Activated CD4-positive, alpha-beta memory T cell treated with anti-CD3 and anti-CD28 coated beads for 36 hours (primary cell): ENCODE results near the gene CAMP. TPM values are rescaled to one million over a fixed set of nuclear protein-coding genes. Genes with fewer than 3 reads are reported as not detected.
A peak's percentile ranks its signal among the peaks of the same experiment; 100 is the strongest.
"Not testable (repeated sequence)": the region's sequence is repeated elsewhere in the genome, so short reads cannot be mapped to it uniquely, and the experiment has no call there.

Experiments used
- CTCF ChIA-PET: fragments of 350-600 bp; sonication (Branson Sonifier 250); formaldehyde crosslinking; loops from one replicate; lab custom pipeline; 2021; ENCODE audit warnings: antibody characterized with exemption, inconsistent platforms; lab: Charles Lee
- POLR2A ChIA-PET: fragments of 350-600 bp; sonication (Branson Sonifier 250); formaldehyde crosslinking; loops from one replicate; lab custom pipeline; 2021; ENCODE audit warnings: antibody characterized with exemption; lab: Charles Lee
- DNase-seq: peaks from one replicate; pipeline ENCODE4 v3.0.0-alpha.2; 2020
- H3K27ac Mint-ChIP-seq: one replicate; pipeline ENCODE4 v1.8.0; 2021; ENCODE audit warnings: mixed read lengths
- H3K27me3 Mint-ChIP-seq: one replicate; pipeline ENCODE4 v1.8.0; 2021; ENCODE audit warnings: mixed read lengths
- H3K36me3 Mint-ChIP-seq: one replicate; pipeline ENCODE4 v1.8.0; 2021; ENCODE audit warnings: mixed read lengths
- H3K4me1 Mint-ChIP-seq: one replicate; pipeline ENCODE4 v1.8.0; 2021; ENCODE audit warnings: low read depth, mixed read lengths
- H3K4me3 Mint-ChIP-seq: one replicate; pipeline ENCODE4 v1.8.0; 2021; ENCODE audit warnings: mild to moderate bottlenecking, mixed read lengths
- H3K9me3 Mint-ChIP-seq: one replicate; pipeline ENCODE4 v1.8.0; 2021; ENCODE audit warnings: mixed read lengths
- intact Hi-C: fragments of 100-400 bp; cut with micrococcal nuclease; formaldehyde crosslinking; loops from one replicate; pipeline ENCODE4 v1.15.1; 2023
- total RNA-seq, 2 experiments: library from RNA; stranded (reverse); gene quantifications; one replicate each; pipeline ENCODE4 v1.2.3, GENCODE V29; 2021

The CAMP gene
- total RNA-seq, 2 experiments from 2014 or later, result not detected

GRCh38 chr3:48268381-48268935, 45.2 kb downstream of the CAMP start:
- Mint-ChIP-seq H3K9me3 (no peaks in the 10 kb centered on the region), H3K27me3 (no peaks in the 10 kb centered on the region), H3K4me1 (peaks cover 37% of the 10 kb centered on the region), H3K4me3 (peak overlapping the region; percentile 33), H3K36me3 (peaks cover 36% of the 10 kb centered on the region), H3K27ac (peak overlapping the region; percentile 89)
- intact Hi-C loops, result loop anchor here (1.0 to 10.0 kb wide), 8 partner anchors 27 to 650 kb away; partner anchors contain the start of genes ARIH2, CCDC51, CDC25A and NME6
- DNase-seq, result peak; percentile 95
- ChIA-PET CTCF (interaction anchor here (0.8 to 10.5 kb wide), 11 partner anchors 13 to 289 kb away, joined by 3 to 156 read pairs (median 3); partner anchors contain the start of genes CCDC51, TMA7 and ZNF589), POLR2A (interaction anchor here (0.9 to 5.1 kb wide), 8 partner anchors 21 to 204 kb away, joined by 3 to 34 read pairs (median 6); partner anchors contain the start of genes CCDC51, CDC25A, NME6 and TMA7)

DNA sequence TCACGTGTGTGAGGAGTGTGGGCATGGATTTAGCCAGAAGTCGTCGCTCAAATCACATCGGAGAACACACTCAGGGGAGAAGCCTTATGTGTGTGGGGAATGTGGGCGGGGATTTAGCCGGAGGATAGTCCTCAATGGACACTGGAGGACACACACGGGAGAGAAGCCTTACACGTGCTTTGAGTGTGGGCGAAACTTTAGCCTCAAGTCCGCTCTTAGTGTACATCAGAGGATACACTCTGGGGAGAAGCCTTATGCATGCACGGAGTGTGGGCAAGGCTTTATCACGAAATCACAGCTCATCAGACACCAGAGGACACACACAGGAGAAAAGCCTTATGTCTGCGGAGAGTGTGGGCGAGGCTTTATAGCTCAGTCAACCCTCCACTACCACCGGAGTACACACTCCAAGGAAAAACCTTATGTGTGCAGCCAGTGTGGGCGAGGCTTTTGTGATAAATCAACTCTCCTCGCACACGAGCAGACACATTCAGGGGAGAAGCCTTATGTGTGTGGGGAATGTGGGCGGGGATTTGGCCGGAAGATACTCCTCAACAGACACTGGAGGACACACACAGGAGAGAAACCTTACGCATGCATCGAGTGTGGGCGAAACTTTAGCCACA, 45.8 kb downstream of the CAMP start:
- H3K27ac Mint-ChIP-seq, result peak overlapping the region; percentile 89
- peak; percentile 81 for DNase-seq

DNA sequence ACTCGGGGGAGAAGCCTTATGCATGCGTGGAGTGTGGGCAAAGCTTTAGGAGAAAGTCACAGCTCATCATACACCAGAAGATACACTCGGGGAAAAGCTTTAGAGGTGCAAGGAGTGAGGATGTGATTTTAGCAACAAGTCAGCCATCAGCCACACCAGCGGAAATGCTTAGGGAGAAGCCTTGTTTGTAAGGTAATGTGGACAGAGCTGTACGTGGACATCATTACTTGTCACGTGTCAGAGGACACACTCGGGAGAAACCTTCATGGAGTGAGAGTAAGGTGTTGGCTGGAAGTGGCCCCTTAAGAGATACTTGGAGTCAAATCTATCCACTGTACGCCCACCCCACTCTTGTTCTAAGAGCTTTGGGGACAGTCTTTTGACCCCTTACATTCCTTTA, 46.3 kb downstream of the CAMP start:
- CTCF ChIA-PET, result interaction anchor here (0.8 to 10.5 kb wide), 7 partner anchors 28 to 170 kb away, joined by 3 to 156 read pairs (median 6); partner anchors contain the start of genes CCDC51, CDC25A, TMA7 and ZNF589
- Mint-ChIP-seq H3K9me3 (no peaks in the 10 kb centered on the region), H3K4me1 (peaks cover 37% of the 10 kb centered on the region), H3K27me3 (no peaks in the 10 kb centered on the region), H3K36me3 (peaks cover 30% of the 10 kb centered on the region), H3K27ac (peak overlapping the region; percentile 89), H3K4me3 (peak overlapping the region; percentile 33)
- POLR2A ChIA-PET, result interaction anchor here (1.0 to 5.1 kb wide), 4 partner anchors 9 to 31 kb away, joined by 3 to 34 read pairs (median 12); partner anchors contain the start of genes NME6 and ZNF589
- DNase-seq, result no peak
- intact Hi-C loops, result loop anchor here (1.0 to 10.0 kb wide), 5 partner anchors 37 to 649 kb away; partner anchors contain the start of gene ARIH2

More for the DNA sequence above, 45.8 kb downstream of the CAMP start:
- Mint-ChIP-seq H3K27me3 (no peaks in the 10 kb centered on the region), H3K4me1 (peaks cover 37% of the 10 kb centered on the region), H3K4me3 (peak overlapping the region; percentile 33), H3K36me3 (peaks cover 33% of the 10 kb centered on the region), H3K9me3 (no peaks in the 10 kb centered on the region)
- intact Hi-C loops, result loop anchor here (1.0 to 10.0 kb wide), 9 partner anchors 28 to 650 kb away; partner anchors contain the start of genes ARIH2, CCDC51, CDC25A and NME6
- POLR2A ChIA-PET, result interaction anchor here (0.9 to 5.1 kb wide), 8 partner anchors 8 to 172 kb away, joined by 3 to 34 read pairs (median 6); partner anchors contain the start of genes CCDC51, CDC25A, NME6 and TMA7
- CTCF ChIA-PET, result interaction anchor here (0.8 to 10.5 kb wide), 14 partner anchors 12 to 289 kb away, joined by 3 to 156 read pairs (median 4); partner anchors contain the start of genes CCDC51, CDC25A, TMA7 and ZNF589

GRCh38 chr3:48270306-48270705, 47.0 kb downstream of the CAMP start:
- Mint-ChIP-seq H3K27ac (peak overlapping the region; percentile 63), H3K27me3 (no peaks in the 10 kb centered on the region), H3K36me3 (peaks cover 30% of the 10 kb centered on the region), H3K9me3 (no peaks in the 10 kb centered on the region), H3K4me1 (peaks cover 37% of the 10 kb centered on the region), H3K4me3 (no peak overlapping the region)
- ChIA-PET CTCF (interaction anchor here (0.8 to 10.5 kb wide), 4 partner anchors 75 to 170 kb away, joined by 3 to 156 read pairs (median 14); partner anchors contain the start of genes CCDC51 and TMA7), POLR2A (interaction anchor here (3.3 to 5.1 kb wide), 2 partner anchors 29 to 30 kb away, joined by 17 to 34 read pairs; partner anchors contain the start of genes NME6 and ZNF589)
- intact Hi-C loops, result no loop called here
- no peak for DNase-seq

- intact Hi-C loops, DNase-seq, H3K27ac Mint-ChIP-seq, H3K9me3 Mint-ChIP-seq, H3K27me3 Mint-ChIP-seq, H3K4me3 Mint-ChIP-seq: not testable (repeated sequence)
- ChIA-PET CTCF (interaction anchor here (1.0 to 10.5 kb wide), 4 partner anchors 12 to 168 kb away, joined by 4 to 156 read pairs (median 13); partner anchors contain the start of genes CCDC51 and TMA7), POLR2A (interaction anchor here (2.3 to 5.1 kb wide), 2 partner anchors 30 to 165 kb away, joined by 6 to 34 read pairs; partner anchors contain the start of gene ZNF589)
- Mint-ChIP-seq H3K36me3 (peaks cover 27% of the 10 kb centered on the region), H3K4me1 (peaks cover 37% of the 10 kb centered on the region)
These were observed 47.9 kb downstream of the CAMP start for GRCh38 chr3:48271223-48271622.

DNA sequence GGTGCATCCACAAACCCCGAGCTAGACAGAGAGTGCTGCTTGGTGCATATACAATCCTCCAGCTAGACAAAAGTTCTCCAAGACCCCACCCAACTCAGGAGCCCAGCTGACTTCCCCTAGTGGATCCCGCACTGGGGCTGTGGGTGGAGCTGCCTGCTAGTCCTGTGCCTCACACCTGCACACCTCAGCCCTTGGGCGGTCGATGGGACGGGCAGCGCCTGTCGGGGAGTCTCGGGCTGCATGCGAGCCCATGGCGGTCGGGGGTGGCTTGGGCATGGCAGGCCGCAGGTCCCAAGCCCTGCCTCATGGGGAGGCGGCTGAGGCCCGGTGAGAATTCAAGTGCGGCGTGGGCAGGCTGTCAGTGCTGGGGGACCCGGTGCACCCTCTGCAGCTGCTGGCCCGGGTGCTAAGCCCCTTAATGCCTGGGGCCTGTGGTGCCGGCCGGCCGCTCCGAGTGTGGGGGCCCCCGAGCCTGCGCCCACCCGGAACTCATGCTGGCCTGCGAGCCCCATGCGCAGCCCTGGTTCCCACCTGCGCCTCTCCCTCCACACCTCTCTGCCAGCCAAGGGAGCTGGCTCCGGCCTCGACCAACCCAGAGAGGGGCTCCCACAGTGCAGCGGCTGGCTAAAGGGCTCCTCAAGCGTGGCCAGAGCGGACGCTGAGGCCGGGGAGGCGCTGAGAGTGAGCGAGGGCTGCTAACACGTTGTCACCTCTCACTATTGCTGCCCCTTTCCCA, 48.6 kb downstream of the CAMP start:
- intact Hi-C loops, result no loop called here
- no peak for DNase-seq
- H3K4me1 Mint-ChIP-seq, result peaks cover 35% of the 10 kb centered on the region
- H3K27me3 Mint-ChIP-seq, result no peaks in the 10 kb centered on the region
- H3K9me3 Mint-ChIP-seq, result no peaks in the 10 kb centered on the region
- POLR2A ChIA-PET, result interaction anchor here (2.3 to 5.1 kb wide), 2 partner anchors 31 to 164 kb away, joined by 6 to 34 read pairs; partner anchors contain the start of gene ZNF589
- H3K36me3 Mint-ChIP-seq, result peaks cover 23% of the 10 kb centered on the region
- CTCF ChIA-PET, result interaction anchor here (0.6 to 10.5 kb wide), 5 partner anchors 13 to 333 kb away, joined by 3 to 156 read pairs (median 6); partner anchors contain the start of genes CCDC51 and TMA7
- H3K4me3 Mint-ChIP-seq, result no peak overlapping the region
- no peak overlapping the region for H3K27ac Mint-ChIP-seq

DNA sequence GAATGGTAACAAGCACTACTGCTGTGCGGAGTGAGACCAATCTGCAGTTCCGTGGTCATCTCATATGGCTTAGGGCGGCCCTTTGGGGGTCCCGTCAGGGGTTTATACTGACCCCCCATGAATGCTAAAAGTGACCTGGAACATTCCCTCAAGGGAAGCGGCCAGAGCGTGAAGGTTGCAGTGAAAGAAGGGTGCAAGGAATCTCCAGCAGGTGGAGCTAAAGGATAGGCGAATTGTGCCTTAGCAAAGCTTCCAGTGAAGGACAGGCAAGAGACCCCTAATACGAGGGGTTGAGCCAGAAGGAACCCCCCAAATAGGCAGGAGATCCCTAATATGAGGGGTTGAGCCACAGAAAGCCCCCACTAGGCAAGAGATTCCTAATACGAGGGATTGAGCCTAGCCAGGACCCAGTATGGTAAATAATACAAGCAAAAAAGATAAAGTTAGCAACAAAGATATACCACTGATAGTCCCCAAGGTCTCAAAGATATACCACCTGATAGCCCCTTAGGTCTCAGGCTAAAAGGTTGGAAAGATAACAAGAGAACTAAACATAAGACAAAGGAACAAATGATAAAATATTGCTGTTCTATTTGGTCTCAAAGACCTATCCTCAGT, 50.4 kb downstream of the CAMP start:
- H3K27me3 Mint-ChIP-seq, result no peaks in the 10 kb centered on the region
- peak; percentile 65 for DNase-seq
- ChIA-PET CTCF (interaction anchor here (0.7 to 10.5 kb wide), 16 partner anchors 9 to 283 kb away, joined by 3 to 156 read pairs (median 4); partner anchors contain the start of genes CCDC51, PFKFB4, TMA7 and ZNF589), POLR2A (interaction anchor here (1.0 kb wide), 1 partner anchor 27 kb away, joined by 3 read pairs; no protein-coding TSS in a partner anchor)
- H3K4me1 Mint-ChIP-seq, result peaks cover 18% of the 10 kb centered on the region
- H3K36me3 Mint-ChIP-seq, result peaks cover 19% of the 10 kb centered on the region
- intact Hi-C loops, result loop anchor here (1.0 kb wide), 1 partner anchor 163 kb away; no protein-coding TSS in a partner anchor
- no peak overlapping the region for H3K4me3 Mint-ChIP-seq
- no peaks in the 10 kb centered on the region for H3K9me3 Mint-ChIP-seq
- H3K27ac Mint-ChIP-seq, result no peak overlapping the region

- Mint-ChIP-seq H3K36me3 (peaks cover 18% of the 10 kb centered on the region), H3K4me3 (no peak overlapping the region), H3K9me3 (no peaks in the 10 kb centered on the region), H3K27me3 (no peaks in the 10 kb centered on the region), H3K4me1 (peaks cover 11% of the 10 kb centered on the region), H3K27ac (no peak overlapping the region)
- ChIA-PET CTCF (interaction anchor here (1.3 to 10.5 kb wide), 4 partner anchors 10 to 166 kb away, joined by 3 to 156 read pairs (median 18); partner anchors contain the start of genes CCDC51 and TMA7), POLR2A (no interaction called here)
- no peak for DNase-seq
- intact Hi-C loops, result no loop called here
These were observed 51.2 kb downstream of the CAMP start for GRCh38 chr3:48274452-48274851.
